Stimulated activated CD4-positive, alpha-beta T cell treated with anti-CD3 and anti-CD28 coated beads, Interleukin-2, amount 100 ng/mL, for 24 hours (primary cell): ENCODE data around the gene TRIM7.
"Not testable (repeated sequence)": the region's sequence is repeated elsewhere in the genome, so short reads cannot be mapped to it uniquely, and the experiment has no call there.

Experiments used
- DNase-seq, 2 donors: peaks; one replicate each; pipeline ENCODE4 v3.0.0-alpha.2; 2020

Gene TRIM7

GRCh38 chr5:181210698-181211097 is 5.7 kb upstream of the TRIM7 start:
- DNase-seq = not testable (repeated sequence)

- DNase-seq = not testable (repeated sequence)
Observed at GRCh38 chr5:181210148-181210547, 5.2 kb upstream of the TRIM7 start.

DNA sequence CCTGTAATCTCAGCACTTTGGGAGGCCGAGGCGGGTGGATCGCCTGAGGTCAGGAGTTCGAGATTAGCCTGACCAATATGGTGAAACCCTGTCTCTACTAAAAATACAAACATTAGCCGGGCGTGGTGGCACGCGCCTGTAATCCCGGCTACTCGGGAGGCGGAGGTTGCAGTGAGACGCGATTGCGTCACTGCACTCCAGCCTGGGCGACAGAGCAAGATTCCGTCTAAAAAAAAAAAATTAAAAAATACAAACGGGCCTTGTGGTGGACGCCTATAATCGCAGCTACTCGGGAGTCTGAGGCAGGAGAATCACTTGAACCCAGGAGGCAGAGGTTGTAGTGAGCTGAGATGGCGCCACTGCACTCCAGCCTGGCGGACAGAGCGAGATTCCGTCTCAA is 4.0 kb upstream of the TRIM7 start:
- DNase-seq = not testable (repeated sequence)

DNA sequence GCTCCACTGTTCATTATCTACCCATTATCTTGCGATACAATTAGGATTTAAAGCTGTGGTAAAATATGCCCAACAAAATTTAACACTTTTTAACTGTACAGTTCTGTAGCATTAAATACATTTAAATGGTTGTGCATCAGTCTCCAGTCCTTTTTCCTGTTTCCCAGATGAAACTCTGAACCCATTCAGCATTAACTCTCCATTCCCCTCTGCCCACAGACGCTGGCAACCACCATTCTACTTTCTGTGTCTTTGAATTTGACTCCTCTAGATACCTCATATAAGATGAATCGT is 2.9 kb upstream of the TRIM7 start:
- DNase-seq = no peak

- peak; percentile 90 to 97 for DNase-seq
Observed at GRCh38 chr5:181207214-181207959, 2.4 kb upstream of the TRIM7 start.

- peak in 1 of 2 donors; percentile 43 for DNase-seq
Observed at GRCh38 chr5:181205761-181206649, 1.0 kb upstream of the TRIM7 start.

GRCh38 chr5:181204113-181204825 is 727 bp downstream of the TRIM7 start:
- DNase-seq = peak; percentile 29 to 34

- DNase-seq = no peak
Observed at GRCh38 chr5:181203777-181204112, 1.3 kb downstream of the TRIM7 start.

- DNase-seq = no peak
Observed at GRCh38 chr5:181203093-181203711, 1.8 kb downstream of the TRIM7 start.

GRCh38 chr5:181200816-181201215 is 4.2 kb downstream of the TRIM7 start:
- DNase-seq = no peak

- no peak for DNase-seq
Observed at GRCh38 chr5:181199881-181200638, 4.9 kb downstream of the TRIM7 start.

GRCh38 chr5:181198905-181199519 is 6.0 kb downstream of the TRIM7 start:
- DNase-seq = no peak

- no peak for DNase-seq
Observed at GRCh38 chr5:181198106-181198685, 6.8 kb downstream of the TRIM7 start.

DNA sequence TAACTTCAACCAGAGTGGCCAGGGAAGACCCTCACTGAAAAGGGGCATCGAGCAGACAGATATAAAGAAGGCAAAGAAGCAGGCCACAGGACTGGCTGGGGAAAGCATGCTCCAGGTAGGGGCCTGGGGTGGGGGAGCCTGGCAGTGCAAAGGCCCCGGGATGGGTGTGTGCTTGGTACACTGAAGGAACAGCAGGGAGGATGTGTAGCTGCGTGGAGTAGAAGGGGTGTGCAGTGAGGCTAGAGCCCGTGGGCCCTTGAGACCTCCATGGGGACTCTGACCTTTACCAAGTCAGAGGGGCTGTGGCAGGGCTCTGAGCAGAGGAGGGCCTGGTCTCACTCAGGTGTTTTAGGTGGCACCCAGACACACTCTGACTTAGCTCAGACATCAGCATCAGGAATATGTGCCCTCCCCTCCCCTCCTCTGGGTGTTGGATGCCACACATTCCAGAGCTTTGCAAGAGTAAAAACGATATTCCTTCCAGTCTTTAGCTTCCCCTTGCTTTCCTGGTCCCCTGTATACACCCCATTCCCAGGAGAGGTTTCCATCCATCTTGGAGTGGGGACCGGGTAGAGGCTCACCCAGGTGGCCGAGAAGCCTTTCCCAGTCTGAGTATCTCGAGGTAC is 7.6 kb downstream of the TRIM7 start:
- no peak for DNase-seq

DNA sequence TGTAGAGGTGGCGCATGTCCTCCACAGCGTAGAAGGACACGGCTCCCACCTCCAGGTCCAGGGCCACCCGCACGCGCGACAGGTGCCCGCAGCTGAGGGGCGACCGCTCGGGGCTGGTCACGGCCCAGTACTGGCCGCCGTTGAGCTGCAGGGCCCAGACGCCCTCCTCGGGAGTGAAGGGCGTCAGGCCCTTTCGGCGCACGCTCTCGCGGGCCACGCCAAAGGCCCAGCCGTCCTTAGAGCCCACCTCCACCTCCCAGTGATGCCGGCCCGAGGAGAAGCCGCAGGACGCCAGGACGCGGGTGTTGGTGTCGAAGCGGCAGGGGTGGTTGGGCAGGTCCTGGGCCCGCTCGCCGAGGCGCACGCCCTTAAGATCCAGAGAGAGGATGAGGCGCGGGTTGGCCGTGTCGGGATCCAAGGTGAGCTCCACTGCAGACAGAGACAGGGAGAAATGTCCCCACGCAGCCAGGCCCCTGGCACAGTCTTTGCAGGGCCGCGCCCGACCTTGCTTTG is 9.7 kb downstream of the TRIM7 start:
- DNase-seq = no peak

DNA sequence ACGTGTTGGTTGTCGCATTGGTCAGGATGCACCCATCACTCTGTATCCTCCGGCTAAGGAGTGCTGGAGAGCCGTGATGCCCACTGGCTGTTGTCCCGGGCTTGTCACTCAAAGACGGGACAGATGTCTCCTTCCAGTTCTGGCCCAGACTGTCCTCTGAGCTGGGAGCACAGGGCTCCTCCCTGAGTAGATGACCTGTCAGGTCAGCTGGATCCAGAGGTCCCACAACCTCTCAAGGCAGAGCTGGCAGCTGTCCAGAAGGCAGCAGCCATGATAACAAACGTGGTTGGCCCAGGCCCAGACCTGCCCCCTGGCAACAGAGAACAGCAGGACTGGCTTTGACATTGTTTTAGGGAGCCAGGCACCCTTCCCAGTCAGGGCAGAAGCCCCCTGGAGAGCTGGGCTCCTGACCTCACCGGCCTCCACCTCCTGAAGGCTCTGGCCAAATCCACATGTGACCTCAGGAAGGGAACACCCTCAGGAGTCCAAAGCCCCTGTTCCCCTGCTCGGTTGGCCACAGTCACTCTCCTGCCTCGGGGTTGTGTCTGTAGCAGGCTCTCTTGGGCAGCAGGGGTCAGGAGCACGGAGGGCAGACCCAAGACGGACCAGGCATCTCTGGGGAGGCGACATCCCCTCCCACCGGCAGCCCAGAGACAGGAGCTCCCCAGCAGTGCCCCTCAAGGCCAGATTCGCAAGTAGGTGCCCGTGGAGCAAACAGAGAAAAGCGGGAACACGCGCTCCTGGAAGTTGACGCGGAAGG is 10.3 kb downstream of the TRIM7 start:
- no peak for DNase-seq

DNA sequence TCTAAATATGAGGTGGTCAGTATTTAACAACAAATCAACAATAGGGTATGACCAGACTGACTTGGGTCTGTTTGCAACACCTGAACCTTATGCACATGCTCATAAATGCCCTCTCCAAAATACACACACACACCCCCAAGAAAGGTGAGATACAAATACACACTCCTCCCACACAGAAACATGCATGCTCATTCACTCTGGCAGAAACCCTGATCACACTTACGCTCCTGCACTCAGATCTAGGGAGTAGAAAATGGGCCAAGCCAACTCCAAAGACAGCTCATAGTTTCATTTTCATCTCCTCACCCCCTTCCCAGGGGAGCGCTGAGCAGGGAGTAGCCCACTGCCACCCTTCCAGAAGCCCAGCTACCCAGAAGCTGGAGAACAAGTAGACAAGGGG is 11.3 kb downstream of the TRIM7 start:
- no peak for DNase-seq

- no peak for DNase-seq
Observed at GRCh38 chr5:181192337-181193046, 12.5 kb downstream of the TRIM7 start.
